Bronchial epithelial cell (primary cell): ENCODE data around the gene COL20A1. TPM values are rescaled to one million over a fixed set of nuclear protein-coding genes. Genes with fewer than 3 reads are reported as not detected.

Source experiments
- DNase-seq: peaks from one replicate; pipeline ENCODE4 v3.0.0-alpha.2; 2010; ENCODE audit warnings: low read depth
- FAIRE-seq: peaks from 2 replicates; lab custom pipeline; 2011; peaks lifted over from hg19 to GRCh38; lab: Jason Lieb, UNC
- H3K27me3 ChIP-seq: 2 replicates; pipeline ENCODE4 v1.5.1; 2011; ENCODE audit warnings: low read length; ENCODE audit not compliant: control insufficient read depth, insufficient read depth
- H3K36me3 ChIP-seq: 2 replicates; pipeline ENCODE4 v1.5.1; 2011; ENCODE audit warnings: low read length; ENCODE audit not compliant: control insufficient read depth, insufficient read depth
- H3K4me3 ChIP-seq: 2 replicates; pipeline ENCODE4 v1.5.1; 2011; ENCODE audit warnings: mild to moderate bottlenecking, low read depth, low read length, control low read depth
- CTCF ChIP-seq: IDR thresholded peaks from 2 replicates; pipeline ENCODE4 v1.5.1; 2011; ENCODE audit warnings: mild to moderate bottlenecking, moderate library complexity, low read length, control low read depth, inconsistent platforms; ENCODE audit not compliant: insufficient read depth, severe bottlenecking
- total RNA-seq: library from RNA; depleted of rRNA; stranded (reverse); fragments of >200 nt; gene quantifications from 2 replicates; pipeline ENCODE4 v1.2.1, GENCODE V29; 2014

The COL20A1 gene
- total RNA-seq, 1 donor from 2014 or later = not detected

- H3K27me3 ChIP-seq = no peaks in the 10 kb centered on the region
- DNase-seq (no peak), FAIRE-seq (no peak)
- no peak for TF ChIP-seq CTCF
- no peak overlapping the region for H3K4me3 ChIP-seq
- H3K36me3 ChIP-seq = no peaks in the 10 kb centered on the region
Measured at GRCh38 chr20:63315240-63315689, 22.3 kb downstream of the COL20A1 start.

GRCh38 chr20:63315731-63316491 is 22.9 kb downstream of the COL20A1 start:
- FAIRE-seq (no peak), DNase-seq (no peak)
- Histone ChIP-seq H3K4me3 (no peak overlapping the region), H3K27me3 (no peaks in the 10 kb centered on the region), H3K36me3 (no peaks in the 10 kb centered on the region)
- no peak for TF ChIP-seq CTCF

- no peaks in the 10 kb centered on the region for H3K36me3 ChIP-seq
- H3K4me3 ChIP-seq = no peak overlapping the region
- no peak for TF ChIP-seq CTCF
- H3K27me3 ChIP-seq = no peaks in the 10 kb centered on the region
- DNase-seq (no peak), FAIRE-seq (no peak)
Measured at GRCh38 chr20:63316502-63316921, 23.5 kb downstream of the COL20A1 start.

GRCh38 chr20:63317061-63317460 is 24.1 kb downstream of the COL20A1 start:
- Histone ChIP-seq H3K36me3 (no peaks in the 10 kb centered on the region), H3K4me3 (no peak overlapping the region), H3K27me3 (no peaks in the 10 kb centered on the region)
- TF ChIP-seq CTCF = no peak
- no peak for DNase-seq
- no peak for FAIRE-seq

- Histone ChIP-seq H3K4me3 (no peak overlapping the region), H3K27me3 (no peaks in the 10 kb centered on the region), H3K36me3 (no peaks in the 10 kb centered on the region)
- no peak for TF ChIP-seq CTCF
- FAIRE-seq (no peak), DNase-seq (no peak)
Measured at GRCh38 chr20:63317601-63318291, 24.8 kb downstream of the COL20A1 start.
